Stimulated activated CD8-positive, alpha-beta memory T cell treated with anti-CD3 and anti-CD28 coated beads, Interleukin-2, amount 100 ng/mL, for 48 hours (primary cell): ENCODE results near the gene RAET1G.
"Not testable (repeated sequence)": the region's sequence is repeated elsewhere in the genome, so short reads cannot be mapped to it uniquely, and the experiment has no call there.

Experiments
- DNase-seq, 2 donors: peaks; one replicate each; pipeline ENCODE4 v3.0.0-alpha.2; 2020; ENCODE audit warnings: low read depth in 2 of 2

RAET1G gene, protein sequence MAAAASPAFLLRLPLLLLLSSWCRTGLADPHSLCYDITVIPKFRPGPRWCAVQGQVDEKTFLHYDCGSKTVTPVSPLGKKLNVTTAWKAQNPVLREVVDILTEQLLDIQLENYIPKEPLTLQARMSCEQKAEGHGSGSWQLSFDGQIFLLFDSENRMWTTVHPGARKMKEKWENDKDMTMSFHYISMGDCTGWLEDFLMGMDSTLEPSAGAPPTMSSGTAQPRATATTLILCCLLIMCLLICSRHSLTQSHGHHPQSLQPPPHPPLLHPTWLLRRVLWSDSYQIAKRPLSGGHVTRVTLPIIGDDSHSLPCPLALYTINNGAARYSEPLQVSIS

DNA sequence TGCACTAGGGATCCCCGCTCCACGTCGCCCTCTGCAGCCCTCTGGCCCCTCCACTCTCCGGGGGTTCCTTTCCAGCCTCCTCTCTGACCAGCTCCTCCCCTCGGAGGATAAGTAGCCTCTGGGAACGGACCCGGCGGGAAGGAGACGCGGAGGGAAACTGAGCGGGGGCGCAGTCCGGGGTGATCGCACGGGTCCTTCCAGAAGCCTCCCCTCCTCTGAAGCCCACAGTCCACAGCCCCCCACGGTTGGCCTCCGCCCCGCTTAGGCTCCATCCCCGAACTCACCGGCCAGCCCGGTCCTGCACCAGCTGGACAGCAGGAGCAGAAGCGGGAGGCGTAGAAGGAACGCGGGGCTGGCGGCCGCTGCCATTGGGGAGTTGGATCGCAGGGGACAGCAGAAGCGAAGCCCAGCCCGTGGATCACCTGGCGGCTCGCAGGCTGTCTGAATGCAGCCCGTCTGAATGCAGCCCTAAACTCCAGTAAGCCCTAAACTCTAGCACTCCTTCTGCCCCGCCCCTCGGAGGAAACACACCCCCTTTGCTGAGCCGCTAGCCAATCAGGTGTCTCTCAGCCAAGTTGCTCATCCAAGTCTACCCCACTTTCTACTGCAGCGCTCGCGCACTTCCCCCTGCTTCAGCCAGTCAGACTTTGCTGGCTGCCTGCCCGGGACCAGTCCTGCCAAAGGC, at the start of gene RAET1G:
RAET1G (minus strand) TSS at position 480 of the 685 bp plus-strand sequence; CDS start at position 369, 111 bp downstream.
- peak; percentile 65 to 74 for DNase-seq

DNA sequence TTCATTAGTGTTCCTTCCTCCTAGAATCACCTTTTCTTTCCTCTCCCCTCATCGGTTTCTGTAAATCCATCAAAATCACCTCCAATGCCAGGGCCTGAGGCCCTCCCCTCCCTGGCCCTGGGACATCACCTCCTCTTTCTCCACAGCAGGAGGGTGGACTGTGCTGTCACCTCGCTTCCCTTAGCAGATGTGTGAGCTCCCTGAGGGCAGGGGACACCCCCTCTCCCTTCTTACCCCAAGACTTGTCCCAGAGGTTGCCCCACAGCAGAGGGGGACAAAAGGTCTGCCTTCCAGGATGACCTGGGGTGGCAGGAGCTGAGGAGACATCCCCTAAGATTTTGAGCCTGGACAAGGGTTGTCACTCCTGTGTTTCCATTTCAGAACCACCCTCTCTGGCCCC, 46.7 kb upstream of the RAET1G start:
- DNase-seq = no peak

DNA sequence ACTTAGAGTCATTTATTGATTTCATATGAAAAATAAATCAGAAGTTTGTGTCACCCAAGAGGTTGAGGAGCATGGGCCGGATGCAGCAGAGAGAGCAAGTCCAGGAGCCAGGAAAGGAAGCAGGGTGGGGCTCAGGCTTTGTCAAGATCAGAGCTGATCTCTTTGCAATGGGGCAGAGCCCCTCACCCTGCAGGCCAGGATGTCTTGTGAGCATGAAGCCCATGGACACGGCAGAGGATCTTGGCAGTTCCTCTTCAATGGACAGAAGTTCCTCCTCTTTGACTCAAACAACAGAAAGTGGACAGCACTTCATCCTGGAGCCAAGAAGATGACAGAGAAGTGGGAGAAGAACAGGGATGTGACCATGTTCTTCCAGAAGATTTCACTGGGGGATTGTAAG, 46.0 kb upstream of the RAET1G start:
- not testable (repeated sequence) for DNase-seq

DNA sequence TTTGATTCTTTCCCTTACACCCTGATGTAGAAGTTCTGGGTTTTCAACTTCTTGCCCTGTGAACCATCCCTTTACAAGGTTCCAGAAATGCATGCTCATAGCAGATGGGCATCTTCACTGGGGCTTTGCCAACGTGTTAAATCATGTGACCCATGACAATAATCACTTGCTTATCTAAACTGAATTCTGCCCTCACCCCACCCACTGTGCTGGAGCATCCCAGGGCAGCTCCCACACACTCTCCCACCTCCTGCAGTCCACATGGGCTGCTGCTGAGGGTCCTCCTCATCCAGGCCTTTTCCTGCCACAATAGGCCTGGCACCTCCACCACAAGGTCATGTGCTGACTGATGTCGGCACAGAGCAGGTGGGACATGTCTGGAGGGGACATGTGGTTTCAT, 45.1 kb upstream of the RAET1G start:
- not testable (repeated sequence) for DNase-seq

DNA sequence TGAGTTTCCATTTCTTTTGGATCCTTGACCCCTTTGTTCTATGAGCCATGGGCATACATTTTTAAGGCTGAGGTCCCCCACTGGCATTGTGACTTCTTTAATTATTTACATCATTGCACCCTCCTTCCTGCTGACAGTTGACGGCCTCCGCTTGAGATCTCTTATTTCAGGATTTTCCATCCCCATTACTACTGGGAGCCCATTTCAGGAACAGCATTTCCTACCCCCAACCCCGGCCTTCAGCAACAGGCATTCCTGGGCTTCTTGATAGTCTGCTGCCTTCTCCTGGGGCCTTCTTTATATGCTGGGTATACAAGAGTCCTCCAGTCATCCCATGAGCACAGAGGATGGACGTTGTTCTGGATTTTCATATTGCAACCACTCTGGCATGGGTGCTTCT, 44.7 kb upstream of the RAET1G start:
- no peak for DNase-seq

DNA sequence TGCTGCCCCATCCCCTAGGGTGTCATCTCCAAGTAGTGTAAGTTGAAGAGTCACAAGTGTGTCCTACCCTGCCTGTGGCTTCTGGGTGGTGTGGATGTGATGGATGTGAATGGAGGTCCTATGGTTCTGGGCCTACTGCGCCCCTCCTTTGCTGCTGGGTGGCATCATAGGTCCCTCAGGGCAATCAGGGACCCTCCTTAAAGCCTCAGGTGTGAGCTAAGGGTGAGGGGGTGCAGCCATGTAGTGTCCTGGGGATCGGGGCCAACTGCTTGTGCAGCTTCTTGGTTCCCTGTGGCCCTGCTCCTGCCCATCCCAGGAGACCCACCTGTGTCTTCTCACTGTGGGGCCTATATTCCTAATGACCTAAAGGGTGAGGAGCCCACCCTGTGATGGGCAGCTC, 43.4 kb upstream of the RAET1G start:
- not testable (repeated sequence) for DNase-seq

DNA sequence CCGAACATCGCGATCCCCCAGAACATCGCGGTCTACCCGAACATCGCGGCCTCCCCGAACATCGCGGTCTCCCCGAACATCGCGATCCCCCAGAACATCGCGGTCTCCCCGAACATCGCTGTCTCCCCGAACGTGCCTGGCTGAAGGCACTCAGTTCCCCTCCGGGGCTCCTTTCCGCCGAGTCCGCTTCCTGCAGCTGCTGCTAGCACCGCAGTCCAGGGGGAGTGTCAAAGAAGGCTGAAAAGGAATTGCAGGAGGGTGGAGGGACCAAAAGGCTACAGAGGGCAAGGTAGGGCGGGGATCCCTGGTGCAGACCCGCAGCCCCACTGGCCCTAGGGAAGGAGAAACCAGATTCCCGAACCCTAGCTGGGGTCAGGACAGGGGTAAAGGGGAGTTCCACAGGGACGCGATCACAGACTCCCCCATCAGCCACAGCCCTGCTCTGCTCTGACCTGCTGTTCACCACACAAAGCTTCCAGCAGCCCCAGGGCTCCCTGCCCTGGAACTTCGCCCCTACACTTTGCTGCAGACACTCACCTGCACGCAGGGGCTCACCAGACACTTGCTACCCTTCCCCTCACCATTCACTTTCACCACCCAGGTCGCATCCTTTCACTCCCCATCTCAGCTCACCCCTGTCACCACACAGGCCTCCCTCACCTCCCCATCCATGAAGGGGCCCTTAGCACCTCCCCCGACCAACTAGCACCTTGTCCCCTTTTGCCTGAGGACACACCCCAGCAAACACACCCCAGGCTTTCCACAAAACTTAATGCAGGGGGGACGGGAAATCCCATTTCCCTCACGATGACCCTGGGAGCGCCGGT, 42.5 kb upstream of the RAET1G start:
- DNase-seq = no peak

DNA sequence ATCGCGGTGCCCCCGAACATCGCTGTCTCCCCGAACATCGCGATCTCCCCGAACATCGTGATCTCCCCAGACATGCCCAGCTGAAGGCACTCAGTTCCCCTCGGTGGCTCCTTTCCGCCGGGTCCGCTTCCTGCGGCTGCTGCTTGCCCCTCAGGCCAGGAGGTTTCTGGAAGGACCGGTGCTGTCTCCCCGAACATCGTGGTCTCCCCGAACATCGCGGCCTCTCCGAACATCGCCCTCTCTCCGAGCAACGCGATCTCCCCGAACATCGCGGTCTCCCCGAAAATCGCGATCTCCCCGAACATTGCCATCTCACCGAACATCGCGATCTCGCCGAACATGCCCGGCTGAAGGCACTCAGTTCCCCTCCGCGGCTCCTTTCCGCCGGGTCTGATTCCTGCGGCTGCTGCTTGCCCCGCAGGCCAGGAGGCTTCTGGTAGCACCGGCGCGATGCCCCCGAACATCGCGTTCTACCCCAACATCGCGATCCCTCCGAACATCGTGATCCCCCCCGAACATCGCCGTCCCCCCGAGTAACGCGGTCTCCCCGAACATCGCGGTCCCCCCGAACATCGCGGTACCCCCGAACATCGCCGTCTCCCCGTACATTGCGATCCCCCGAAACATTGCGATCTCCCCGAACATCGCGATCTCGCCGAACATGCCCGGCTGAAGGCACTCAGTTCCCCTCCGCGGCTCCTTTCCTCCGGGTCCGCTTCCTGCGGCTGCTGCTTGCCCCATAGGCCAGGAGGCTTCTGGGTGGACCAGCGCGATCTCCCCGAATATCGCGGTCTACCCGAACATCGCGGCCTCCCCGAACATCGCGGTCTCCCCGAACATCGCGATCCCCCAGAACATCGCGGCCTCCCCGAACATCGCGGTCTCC, 41.6 kb upstream of the RAET1G start:
- no peak for DNase-seq

DNA sequence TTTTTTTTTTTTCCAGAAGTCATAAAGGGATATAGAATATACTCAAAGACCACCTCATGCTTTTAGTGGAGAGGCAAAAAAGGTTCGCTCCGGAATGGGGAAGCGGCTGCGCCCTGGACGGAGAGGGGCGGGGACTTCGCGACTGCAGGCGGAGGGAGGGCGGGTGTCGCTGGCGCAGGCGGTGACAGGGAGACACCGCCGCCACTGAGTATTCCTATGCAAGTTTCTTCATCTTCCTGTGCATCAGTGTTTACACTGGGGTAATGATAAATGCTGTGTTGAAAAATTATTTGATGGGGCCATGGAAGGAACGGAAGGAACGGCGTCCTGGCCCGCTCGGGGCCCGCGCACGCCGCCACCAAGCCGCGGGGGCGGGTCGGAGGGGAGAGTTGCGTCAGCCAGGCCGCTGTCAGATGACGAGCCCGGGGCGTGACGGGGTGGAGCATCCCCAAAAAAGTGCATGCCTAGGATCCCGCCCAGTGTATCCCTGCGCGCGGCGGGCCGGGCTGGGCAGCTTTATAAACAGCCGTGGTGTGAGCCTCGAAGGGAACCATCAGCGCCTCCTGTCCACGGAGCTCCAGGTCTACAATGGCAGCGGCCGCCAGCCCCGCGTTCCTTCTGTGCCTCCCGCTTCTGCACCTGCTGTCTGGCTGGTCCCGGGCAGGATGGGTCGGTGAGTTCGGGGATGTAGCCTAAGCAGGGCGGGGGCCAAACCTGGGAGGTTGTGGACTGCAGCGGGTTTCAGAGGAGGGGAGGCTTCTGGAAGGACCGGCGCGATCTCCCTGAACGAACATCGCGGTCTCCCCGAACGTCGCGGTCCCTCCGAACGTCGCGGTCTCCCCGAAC, 40.8 kb upstream of the RAET1G start, which contains the start of gene ULBP1:
ULBP1 (plus strand) TSS at position 482 of the 846 bp plus-strand sequence; CDS start at position 589, 107 bp downstream.
- DNase-seq = peak; percentile 68 to 76

DNA sequence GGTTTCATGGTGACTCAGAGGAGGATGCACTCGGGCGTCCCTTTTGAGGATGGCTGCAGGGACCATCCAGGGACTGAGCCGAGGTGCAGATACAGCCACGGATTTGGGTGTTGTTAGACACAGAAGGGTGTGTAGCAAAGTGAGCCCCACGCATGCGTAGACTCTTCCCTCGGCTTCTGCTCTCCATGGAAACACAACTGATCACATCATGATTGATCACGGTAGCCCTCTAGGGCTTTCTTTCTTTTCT, 40.2 kb upstream of the RAET1G start:
- peak in 1 of 2 donors; percentile 45 for DNase-seq

DNA sequence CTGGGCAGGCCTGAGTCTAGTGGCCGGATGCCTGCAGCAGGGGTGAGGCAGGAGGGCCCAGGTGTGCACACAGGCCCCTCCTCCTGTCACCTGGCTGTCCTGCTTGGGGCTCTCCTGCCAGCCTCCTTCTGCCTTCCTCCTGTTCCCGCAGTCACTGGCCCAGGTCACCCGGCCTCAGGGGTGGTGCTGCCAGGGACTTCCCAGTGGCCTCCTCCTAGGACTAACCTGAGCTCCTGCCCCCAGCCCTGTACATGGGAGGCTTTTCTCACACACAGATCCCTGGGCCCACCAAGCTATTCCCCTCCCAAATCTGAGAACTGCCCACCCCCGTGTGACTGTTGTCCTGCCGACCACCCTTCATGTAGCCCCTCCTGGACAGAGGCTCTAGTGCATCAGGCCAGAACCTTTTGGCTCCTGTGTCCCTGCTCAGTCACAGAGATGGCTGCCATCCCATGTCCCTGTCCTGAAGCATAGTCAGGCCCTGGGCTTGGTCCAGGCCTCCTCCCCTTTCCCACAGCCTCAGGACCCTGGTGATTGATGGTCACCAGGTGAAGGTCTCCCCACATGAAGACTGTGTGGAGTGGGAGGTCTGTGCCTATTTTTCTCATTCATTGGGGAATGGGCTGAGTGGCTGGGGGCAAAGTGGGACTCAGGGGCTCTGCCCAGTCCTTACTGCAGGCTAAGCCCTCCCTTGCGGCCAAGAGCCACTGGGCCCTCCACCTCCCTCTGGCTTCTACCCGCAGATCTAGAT, 39.7 kb upstream of the RAET1G start:
- no peak for DNase-seq

DNA sequence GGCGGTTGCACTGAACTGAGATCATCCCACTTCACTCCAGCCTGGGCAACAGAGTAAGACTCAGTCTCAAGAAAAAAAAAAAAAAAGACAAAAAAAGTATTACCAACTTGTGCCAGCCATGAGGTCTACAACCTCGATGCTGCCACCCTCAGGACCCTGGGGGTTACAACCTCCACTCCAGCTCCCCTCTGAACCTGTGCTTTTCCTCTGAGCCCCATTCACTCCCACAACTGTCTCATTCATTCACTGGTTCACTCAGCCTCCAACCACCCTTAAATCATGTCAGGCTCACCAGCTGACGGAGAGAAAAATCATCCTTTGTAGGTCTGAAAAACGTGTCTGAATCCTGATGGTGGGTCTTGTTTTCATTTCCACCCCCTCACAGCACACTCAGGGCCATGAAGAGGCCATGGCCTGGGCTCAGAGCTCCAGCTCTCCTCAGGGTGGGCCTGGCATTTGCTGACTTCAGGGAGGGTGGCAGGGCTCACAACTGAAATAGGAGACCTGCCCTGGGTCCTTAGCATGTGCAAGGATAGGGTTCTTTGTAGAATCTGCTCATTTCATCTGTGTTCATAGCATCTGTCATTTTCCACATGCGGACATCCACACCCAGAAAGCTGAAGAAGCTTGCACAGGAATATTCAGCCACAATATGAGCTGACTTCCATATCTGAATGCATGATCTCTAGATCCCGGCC, 39.0 kb upstream of the RAET1G start:
- DNase-seq = no peak

DNA sequence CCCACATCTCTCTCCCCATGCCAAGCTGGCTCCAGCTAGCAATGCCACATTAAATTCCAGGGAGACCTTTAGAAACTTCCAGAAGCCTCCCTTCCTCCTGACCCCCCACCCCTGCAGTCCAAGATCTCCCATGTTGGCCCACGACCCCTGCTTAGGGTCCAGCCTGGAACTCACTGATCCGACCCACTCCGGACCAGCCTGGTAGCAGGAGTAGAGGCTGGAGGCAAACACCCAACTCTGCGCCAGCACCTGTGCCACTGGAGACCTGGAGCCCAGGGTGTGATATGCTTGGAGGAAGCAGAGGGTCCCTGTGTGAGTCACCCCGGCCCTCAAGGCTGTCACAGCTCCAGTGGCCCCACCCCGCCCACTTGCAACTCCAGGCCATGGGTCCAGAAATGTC, 37.6 kb upstream of the RAET1G start:
- no peak for DNase-seq

DNA sequence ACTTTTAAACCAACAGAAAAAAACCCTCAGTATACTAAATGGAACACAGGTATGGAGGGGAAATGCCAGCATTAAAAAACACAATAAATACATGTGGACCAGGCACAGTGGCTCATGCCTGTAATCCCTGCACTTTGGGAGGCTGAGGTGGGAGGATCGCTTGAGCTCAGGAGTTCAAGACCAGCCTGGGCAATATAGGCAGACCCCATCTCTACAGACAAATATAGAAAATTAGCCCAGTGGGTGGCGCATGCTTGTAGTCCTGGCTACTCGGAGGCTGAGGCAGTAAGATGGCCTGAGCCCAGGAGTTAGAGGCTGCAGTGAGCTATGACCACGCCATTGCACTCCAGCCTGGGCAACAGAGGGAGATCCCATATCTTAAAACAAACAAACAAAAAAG, 36.9 kb upstream of the RAET1G start:
- not testable (repeated sequence) for DNase-seq

DNA sequence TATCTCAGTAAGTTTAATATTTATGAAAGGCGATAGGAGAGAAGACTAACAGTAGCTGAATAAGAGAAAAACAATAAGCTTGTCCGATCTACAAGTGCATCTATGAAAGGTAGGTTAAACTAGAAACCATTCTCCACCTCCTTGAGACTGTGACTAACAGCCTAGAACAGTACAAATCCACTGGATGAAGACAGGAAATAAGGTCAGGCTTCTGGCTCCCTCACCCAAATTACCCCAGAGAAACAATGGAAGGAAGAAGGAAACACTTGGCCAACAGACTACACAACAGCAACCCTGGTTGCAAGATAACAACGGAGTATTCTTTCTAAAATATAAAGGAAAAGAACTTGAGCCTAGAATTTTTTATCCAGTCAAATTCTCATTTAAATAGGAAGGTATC, 35.2 kb upstream of the RAET1G start:
- not testable (repeated sequence) for DNase-seq

DNA sequence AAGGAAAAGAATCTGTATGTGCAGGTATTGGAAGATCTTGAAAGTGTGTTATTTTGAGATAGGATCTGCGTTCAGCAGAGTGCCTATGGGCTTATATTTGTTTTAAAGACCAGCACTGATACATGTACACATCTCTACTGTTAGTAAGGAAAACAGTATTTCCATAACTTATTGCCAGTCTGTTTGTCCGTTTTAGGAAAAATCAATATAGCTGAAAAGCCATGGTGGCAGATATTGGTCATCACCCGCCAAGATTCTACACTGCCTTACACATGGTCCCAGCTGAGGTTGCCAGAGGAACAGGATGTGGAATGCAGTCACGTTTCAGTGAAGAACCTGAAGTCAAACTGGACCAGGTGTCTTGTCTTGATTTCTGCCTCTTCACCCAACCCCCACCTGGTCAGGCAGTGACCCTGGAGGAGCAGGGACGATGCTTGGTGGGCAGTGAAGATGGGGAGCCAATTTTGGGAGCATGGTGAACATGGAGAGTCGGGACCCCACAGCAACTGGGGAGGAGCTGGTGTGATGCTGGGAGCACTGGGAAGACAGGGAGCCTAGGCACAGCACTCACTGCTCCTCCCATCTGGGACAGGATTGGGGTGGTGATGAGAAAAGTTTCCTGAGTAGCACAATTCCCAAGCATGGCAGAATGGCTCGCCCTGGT, 32.9 kb upstream of the RAET1G start:
- not testable (repeated sequence) for DNase-seq

DNA sequence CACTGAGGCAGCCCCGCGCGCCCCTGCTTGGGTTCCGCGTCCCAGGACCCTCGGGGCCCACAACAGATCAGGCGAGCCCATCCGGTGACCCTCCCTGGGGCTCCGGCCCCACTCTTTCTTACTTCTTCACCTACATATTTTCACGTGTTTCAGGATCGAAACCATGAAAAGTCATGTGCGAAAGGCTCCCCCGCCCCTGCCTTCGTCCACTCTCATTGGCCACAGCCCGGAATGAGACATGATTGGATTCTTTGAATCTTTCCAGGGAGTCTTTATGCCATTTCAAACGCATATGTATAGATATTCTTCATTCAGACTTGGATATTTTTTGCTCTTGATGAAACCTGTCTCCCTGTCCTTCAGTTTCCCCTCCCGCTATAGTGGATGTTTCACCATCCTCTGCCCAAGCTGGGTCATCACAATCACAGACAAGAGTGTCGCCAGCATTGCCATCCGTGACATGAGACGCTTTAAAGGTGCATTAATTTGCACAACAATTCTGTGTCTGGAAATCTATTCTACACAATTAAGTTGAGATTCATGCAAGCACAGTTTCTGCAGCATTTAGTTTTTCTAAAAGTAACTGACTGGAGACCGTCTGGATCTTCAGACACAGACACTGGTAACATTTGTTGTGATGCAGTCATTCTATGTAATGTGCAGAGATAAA, 32.2 kb upstream of the RAET1G start:
- not testable (repeated sequence) for DNase-seq

DNA sequence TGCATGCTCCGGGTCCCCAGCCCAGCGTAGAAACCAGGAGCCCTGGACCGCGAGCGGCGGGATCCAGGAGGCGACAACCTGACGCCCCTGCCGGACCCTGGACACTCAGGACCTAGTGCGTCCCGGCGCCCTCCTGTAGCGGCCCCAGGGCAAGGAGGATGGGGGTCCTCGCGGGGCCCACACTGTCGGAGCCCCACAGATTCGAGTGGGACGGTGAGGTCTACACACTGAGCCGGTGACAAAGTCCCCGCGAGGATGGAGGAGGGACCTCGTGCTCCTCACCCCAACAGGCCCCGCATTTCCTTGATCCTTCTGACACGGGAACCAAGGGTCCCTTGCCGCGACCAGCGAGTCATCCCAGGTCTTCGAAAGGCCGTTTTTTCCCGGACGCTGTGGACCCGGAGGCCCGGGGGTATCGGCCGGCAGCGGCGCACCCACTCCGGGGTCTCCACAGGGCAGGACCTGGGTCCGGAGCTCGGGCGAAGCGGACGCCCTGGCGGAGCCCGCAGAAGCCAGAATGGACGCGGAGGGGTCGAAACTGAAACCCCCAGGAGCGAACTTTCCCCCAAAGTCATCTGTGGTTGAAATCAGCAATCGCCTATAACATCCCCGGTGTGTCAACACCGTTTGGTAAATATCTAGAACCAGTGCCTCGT, 31.5 kb upstream of the RAET1G start:
- DNase-seq = not testable (repeated sequence)
